Stimulated activated naive CD8-positive, alpha-beta T cell treated with anti-CD3 and anti-CD28 coated beads, Interleukin-15, amount 100 ng/mL, for 72 hours (primary cell): Measurements from ENCODE around the gene TLR5.

Experiments used
- ATAC-seq: fragments of 150-1000 bp; cut with Tn5 transposase; 2 replicates; pipeline ENCODE4 v1.10.0; 2021; ENCODE audit warnings: mild to moderate bottlenecking, moderate library complexity
- DNase-seq, 2 donors: peaks; one replicate each; pipeline ENCODE4 v3.0.0; 2021 to 2022
- H3K27ac Mint-ChIP-seq, 2 donors: one replicate each; pipeline ENCODE4 v1.8.0; 2022; ENCODE audit warnings: mild to moderate bottlenecking in 2 of 2, mixed read lengths in 2 of 2, moderate library complexity in 2 of 2
- H3K27me3 Mint-ChIP-seq: one replicate; pipeline ENCODE4 v1.8.0; 2022; ENCODE audit warnings: mixed read lengths
- H3K4me1 Mint-ChIP-seq: one replicate; pipeline ENCODE4 v1.8.0; 2022; ENCODE audit warnings: mild to moderate bottlenecking, mixed read lengths
- H3K4me3 Mint-ChIP-seq, 2 donors: one replicate each; pipeline ENCODE4 v1.8.0; 2022; ENCODE audit warnings: mild to moderate bottlenecking in 2 of 2, mixed read lengths in 2 of 2, moderate library complexity in 1 of 2
- H3K9me3 Mint-ChIP-seq, 2 donors: one replicate each; pipeline ENCODE4 v1.8.0; 2022; ENCODE audit warnings: mixed read lengths in 2 of 2

TLR5 gene

DNA sequence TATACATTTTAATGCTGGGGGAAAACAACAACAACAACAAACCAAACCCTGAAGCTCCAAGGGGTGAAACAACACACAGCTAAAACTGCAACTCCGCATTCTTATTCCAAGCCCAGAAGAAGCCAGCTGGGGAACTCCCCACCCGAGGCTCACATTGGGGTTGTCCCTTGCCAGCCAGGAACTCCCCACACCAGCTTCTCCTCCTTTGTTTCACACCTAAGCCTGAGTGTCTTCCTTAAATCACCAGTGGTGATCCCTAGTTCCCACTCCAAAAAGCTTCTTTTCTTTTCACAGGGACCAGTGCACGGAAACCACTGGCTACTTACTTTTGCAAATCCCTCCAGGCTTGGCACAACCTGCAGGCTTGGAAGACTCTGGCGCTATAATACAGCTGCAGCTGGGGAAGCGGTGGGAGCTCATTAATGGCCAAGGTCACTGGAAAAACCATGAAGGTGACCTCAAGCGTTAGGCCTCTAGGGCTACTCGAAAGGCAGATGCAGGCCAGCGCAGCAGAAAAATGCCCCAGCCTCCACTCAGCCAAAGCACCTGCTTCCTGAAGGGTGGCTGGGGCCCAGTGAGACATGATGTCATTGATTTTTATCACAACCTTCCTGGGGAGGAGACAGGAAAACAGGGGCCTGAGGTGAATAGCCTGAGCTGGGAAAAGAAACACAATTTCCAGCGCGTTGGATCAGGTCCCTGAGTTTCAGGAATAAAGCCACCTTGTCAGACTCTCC is 40.1 kb downstream of the TLR5 start:
- peaks cover 7 to 32% of the 10 kb centered on the region in 2 donors for H3K9me3 Mint-ChIP-seq
- H3K4me1 Mint-ChIP-seq, result no peaks in the 10 kb centered on the region
- ATAC-seq (no peak), DNase-seq (no peak)
- H3K27me3 Mint-ChIP-seq, result no peaks in the 10 kb centered on the region
- H3K4me3 Mint-ChIP-seq, result no peak overlapping the region
- no peak overlapping the region for H3K27ac Mint-ChIP-seq

DNA sequence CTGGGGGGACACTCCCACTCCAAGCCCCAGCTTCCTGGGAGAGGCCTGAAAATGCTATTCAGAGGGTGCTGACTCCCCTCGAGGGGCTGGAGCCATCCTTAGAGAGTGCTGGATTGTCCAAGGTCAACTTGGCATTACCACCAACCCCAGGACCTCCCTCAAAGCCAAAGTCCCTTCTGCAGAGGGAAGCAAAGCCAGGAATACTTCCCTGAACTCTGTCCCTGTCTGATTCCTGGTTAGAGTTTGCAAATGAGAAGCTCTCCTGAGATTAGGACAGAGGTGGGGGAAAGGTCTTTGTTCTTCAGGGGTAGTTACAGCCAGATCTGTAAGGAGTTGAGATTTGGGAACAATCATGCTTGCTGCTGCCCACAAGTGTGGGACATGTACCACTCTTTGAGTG is 45.3 kb downstream of the TLR5 start:
- Mint-ChIP-seq H3K27me3 (no peaks in the 10 kb centered on the region), H3K27ac (no peak overlapping the region), H3K4me1 (no peaks in the 10 kb centered on the region), H3K4me3 (no peak overlapping the region), H3K9me3 (peaks cover 7 to 32% of the 10 kb centered on the region in 2 donors)
- ATAC-seq (no peak), DNase-seq (no peak)

- ATAC-seq, result no peak
- DNase-seq, result no peak
- Mint-ChIP-seq H3K4me3 (no peak overlapping the region), H3K4me1 (no peaks in the 10 kb centered on the region), H3K9me3 (peaks cover under 1 to 21% of the 10 kb centered on the region in 2 donors), H3K27ac (no peak overlapping the region), H3K27me3 (no peaks in the 10 kb centered on the region)
Measured at GRCh38 chr1:223095870-223096269, 47.2 kb downstream of the TLR5 start.

DNA sequence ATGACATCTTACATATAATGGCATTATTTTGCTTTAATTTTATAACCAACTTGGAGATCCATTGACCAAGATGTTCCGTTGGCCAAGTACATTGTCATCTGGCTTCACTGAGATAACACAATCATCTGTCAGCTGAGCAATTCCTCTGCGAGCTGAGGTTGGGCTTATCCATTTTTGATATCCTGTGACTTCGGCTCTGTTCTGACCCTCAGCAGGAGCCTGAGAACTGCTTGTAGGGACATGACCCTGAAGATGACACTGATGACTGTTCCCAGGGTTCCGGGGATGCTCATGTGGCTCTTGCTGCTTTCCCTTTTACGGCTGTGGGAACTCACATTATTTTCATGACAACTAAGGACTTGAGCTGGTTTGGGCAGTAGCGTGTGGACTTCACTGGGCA is 51.2 kb downstream of the TLR5 start:
- peaks cover 6% of the 10 kb centered on the region for H3K4me1 Mint-ChIP-seq
- H3K9me3 Mint-ChIP-seq, result no peaks in the 10 kb centered on the region
- ATAC-seq (no peak), DNase-seq (no peak)
- no peak overlapping the region for H3K4me3 Mint-ChIP-seq
- H3K27me3 Mint-ChIP-seq, result no peaks in the 10 kb centered on the region
- no peak overlapping the region for H3K27ac Mint-ChIP-seq

DNA sequence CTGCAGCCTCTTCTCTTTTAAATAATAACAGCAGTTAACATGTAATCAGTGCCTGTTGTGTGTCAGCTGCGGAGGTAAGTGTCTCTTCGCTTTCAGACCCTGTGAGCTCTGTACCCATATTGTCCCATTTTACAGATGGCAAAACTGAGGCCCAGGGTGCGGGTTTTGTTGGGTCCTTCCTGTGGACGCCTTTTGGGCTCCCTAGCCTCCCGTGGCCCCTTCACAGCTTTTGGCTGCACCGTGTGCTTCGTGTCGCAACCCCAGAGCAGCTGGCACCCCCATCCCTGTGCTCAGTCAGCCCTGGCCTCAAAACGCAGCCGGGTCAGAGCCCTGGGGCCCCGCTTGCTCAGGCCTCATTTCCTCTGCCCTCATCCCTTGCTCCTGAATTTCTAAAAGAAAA is 53.8 kb downstream of the TLR5 start:
- Mint-ChIP-seq H3K4me1 (peaks cover 8% of the 10 kb centered on the region), H3K9me3 (no peaks in the 10 kb centered on the region), H3K27ac (no peak overlapping the region), H3K4me3 (no peak overlapping the region), H3K27me3 (no peaks in the 10 kb centered on the region)
- ATAC-seq (no peak), DNase-seq (no peak)

DNA sequence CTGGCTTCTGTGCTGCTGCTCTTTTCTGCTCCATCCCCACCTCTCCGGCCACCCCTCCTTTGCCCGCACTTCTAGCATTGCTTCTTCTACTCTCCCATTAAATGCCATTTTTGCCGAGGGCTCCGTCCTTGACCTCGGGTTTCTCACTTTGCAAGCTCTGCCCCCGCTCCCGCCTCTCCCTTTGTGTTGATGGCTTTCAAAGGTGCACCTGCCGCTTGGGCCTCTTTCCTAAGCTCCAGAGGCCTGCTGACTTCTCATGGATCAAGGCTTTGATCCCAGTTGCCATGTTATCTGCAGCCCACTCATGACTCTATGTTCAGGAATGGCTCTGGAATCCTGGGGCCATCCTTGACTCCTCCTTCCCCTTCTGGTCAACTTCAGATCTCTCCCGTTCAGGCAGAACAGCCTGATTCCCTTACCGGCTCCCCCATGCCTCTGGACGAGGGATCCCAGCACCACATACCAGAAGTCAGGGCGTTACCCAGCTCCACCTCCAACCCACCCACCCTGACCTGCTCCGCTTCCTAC is 54.3 kb downstream of the TLR5 start:
- no peaks in the 10 kb centered on the region for H3K27me3 Mint-ChIP-seq
- H3K9me3 Mint-ChIP-seq, result no peaks in the 10 kb centered on the region
- peaks cover 8% of the 10 kb centered on the region for H3K4me1 Mint-ChIP-seq
- H3K4me3 Mint-ChIP-seq, result no peak overlapping the region
- no peak for ATAC-seq
- DNase-seq, result no peak
- no peak overlapping the region for H3K27ac Mint-ChIP-seq

GRCh38 chr1:223087291-223088255 is 55.5 kb downstream of the TLR5 start:
- DNase-seq (no peak), ATAC-seq (no peak)
- no peak overlapping the region for H3K4me3 Mint-ChIP-seq
- no peaks in the 10 kb centered on the region for H3K27me3 Mint-ChIP-seq
- peaks cover 8% of the 10 kb centered on the region for H3K4me1 Mint-ChIP-seq
- no peaks in the 10 kb centered on the region for H3K9me3 Mint-ChIP-seq
- H3K27ac Mint-ChIP-seq, result no peak overlapping the region

DNA sequence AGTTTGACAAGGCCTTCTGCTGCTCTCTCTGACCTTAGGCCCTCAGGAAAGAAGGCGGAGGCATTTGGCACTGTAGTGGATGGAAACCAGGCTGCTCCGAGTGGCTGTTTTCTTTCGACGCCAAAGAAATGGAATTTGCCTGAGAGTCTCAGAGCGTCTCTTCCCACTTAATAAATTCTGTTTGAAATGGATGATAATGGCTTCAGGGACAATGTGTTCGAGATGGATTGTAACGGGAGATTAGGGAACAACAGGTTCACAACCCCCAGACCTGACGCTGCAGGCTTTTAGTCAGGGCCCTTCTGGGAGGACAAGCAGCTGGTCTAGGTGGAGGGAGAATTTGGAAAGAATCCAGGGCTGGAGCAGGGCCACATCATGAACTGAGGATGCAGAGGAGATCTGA is 58.6 kb downstream of the TLR5 start:
- ATAC-seq (no peak), DNase-seq (no peak)
- H3K4me1 Mint-ChIP-seq, result peaks cover 11% of the 10 kb centered on the region
- no peaks in the 10 kb centered on the region for H3K9me3 Mint-ChIP-seq
- no peak overlapping the region for H3K27ac Mint-ChIP-seq
- H3K27me3 Mint-ChIP-seq, result no peaks in the 10 kb centered on the region
- H3K4me3 Mint-ChIP-seq, result no peak overlapping the region

DNA sequence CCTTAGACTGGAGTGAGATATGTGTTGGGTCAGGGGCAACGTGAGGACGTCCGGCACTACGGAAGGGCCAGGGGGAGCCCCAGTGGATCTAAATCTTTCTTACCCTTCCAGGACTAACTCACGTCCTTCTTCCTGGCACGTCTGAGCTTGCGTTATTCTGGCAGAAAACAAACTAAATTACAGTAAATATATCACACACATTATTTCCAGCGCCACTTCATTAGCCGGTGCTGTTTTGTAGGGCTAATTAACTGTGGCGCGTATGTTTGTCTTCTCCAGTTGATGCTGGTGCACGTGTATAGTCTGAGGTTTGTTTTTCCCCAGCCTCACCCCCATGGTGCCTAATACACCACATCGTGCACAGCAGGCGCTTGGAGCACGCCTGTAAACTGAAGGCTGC is 59.2 kb downstream of the TLR5 start:
- H3K4me1 Mint-ChIP-seq, result peaks cover 11% of the 10 kb centered on the region
- no peak overlapping the region for H3K4me3 Mint-ChIP-seq

DNA sequence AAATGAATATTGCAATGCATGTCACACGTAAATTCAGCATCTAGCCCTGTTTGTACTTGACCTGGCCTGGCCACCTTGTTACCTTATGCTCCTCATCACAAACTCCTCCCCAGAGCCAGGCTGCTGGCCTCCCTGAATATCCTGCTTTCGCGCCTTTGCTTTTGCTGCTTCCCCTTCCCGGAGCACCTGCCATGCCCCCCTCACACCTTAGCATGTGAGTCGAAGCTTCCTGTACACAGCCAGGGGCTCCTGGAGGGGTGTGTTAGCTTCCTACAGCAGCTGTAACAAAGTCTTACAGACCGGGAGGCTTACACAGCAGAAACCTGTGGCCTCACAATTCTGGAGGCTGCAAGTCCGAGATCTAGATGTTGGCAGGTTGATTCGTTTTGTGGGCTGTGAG is 60.1 kb downstream of the TLR5 start:
- Mint-ChIP-seq H3K27ac (no peak overlapping the region), H3K27me3 (no peaks in the 10 kb centered on the region), H3K4me3 (no peak overlapping the region), H3K9me3 (no peaks in the 10 kb centered on the region), H3K4me1 (peaks cover 11% of the 10 kb centered on the region)
- ATAC-seq (no peak), DNase-seq (no peak)

More for the DNA sequence above, 59.2 kb downstream of the TLR5 start:
- Mint-ChIP-seq H3K9me3 (no peaks in the 10 kb centered on the region), H3K27ac (no peak overlapping the region), H3K27me3 (no peaks in the 10 kb centered on the region)
- DNase-seq, result no peak
- no peak for ATAC-seq

DNA sequence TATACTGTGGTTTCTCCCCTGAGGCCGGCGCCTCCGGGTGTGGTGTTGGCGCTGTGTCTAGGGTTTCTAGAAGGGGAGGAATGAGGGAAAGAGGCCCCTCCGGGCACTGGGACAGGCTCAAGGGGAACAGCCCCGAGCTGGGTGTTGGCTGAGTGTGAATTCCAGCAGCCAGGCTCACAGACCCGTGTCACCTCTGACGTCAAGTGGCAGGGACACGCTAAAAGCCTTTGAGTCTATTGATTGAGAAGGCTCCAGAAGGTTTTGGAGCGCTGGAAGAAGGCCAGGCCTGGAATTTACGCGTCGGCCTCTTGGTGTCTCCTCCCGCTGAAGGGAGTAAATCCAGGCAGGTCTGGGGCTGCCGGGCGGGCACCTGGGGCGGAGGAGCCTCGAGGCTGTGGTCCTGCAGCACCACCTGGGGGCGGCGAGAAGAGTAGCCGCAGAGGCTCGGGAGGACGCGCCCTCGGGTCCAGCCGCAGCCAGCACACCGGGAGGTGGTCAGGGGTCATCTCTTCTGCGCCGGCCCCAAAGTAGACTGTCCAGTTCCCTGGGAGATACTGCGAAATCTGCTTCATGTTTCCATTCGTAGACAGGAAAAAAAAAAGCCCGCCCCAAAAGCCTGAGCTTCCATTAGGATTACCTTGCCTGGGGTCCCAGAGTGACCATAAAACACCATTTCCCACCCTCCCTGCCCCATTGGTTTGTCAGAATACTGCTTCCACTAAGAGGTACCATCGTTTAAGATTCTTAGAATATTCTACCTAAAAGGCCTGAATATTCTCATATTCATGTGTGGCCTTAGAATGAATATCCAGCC is 61.7 kb downstream of the TLR5 start:
- peak; percentile 80 to 81 for DNase-seq
- H3K27ac Mint-ChIP-seq, result peak overlapping the region; percentile 17 to 88
- H3K27me3 Mint-ChIP-seq, result peaks cover 8% of the 10 kb centered on the region
- peak overlapping the region; percentile 69 to 81 for H3K4me3 Mint-ChIP-seq
- ATAC-seq, result peak; percentile 91
- no peaks in the 10 kb centered on the region for H3K9me3 Mint-ChIP-seq
- peaks cover 4% of the 10 kb centered on the region for H3K4me1 Mint-ChIP-seq

- no peaks in the 10 kb centered on the region for H3K9me3 Mint-ChIP-seq
- H3K27ac Mint-ChIP-seq, result no peak overlapping the region
- peaks cover 8% of the 10 kb centered on the region for H3K27me3 Mint-ChIP-seq
- H3K4me1 Mint-ChIP-seq, result peaks cover 4% of the 10 kb centered on the region
- H3K4me3 Mint-ChIP-seq, result no peak overlapping the region
- no peak for DNase-seq
- no peak for ATAC-seq
Measured at GRCh38 chr1:223079498-223079897, 63.5 kb downstream of the TLR5 start.

DNA sequence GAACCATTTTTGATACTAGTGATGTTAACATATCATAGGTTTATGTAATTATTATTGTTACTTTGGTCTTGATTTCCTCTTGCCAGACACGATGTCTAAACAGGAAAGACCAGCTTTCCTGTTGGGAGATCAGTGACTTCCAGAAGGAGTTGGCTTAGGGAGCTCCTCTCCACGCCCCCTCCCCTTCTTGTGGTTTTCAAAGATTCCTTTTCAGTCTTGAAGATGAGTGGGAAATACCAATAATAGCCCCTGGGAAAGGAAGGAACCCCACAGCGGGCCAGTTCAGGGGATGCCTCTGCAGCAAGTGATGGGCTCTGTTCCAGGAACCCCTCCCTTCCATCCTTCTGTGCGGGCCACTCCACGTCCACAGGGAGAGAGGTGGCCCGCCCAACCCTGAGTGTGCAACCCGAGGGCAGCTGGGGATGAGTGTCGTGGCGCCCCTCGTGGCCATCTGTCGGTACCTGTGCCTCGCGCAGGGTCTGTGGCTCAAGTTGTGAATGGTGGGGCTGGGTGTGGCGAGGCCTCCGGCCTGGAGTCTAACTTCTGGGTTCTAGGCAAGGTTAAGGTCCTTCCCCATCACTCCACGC is 65.7 kb downstream of the TLR5 start:
- Mint-ChIP-seq H3K9me3 (no peaks in the 10 kb centered on the region), H3K27me3 (peaks cover 8% of the 10 kb centered on the region)
- DNase-seq, result no peak

GRCh38 chr1:223076362-223076761 is 66.7 kb downstream of the TLR5 start:
- H3K9me3 Mint-ChIP-seq, result no peaks in the 10 kb centered on the region
- no peak overlapping the region for H3K4me3 Mint-ChIP-seq
- H3K27me3 Mint-ChIP-seq, result peaks cover 8% of the 10 kb centered on the region
- no peak for ATAC-seq
- peaks cover 4% of the 10 kb centered on the region for H3K4me1 Mint-ChIP-seq
- no peak for DNase-seq
- H3K27ac Mint-ChIP-seq, result no peak overlapping the region

More for the DNA sequence above, 65.7 kb downstream of the TLR5 start:
- Mint-ChIP-seq H3K4me3 (no peak overlapping the region), H3K4me1 (peaks cover 4% of the 10 kb centered on the region), H3K27ac (no peak overlapping the region)
- no peak for ATAC-seq

DNA sequence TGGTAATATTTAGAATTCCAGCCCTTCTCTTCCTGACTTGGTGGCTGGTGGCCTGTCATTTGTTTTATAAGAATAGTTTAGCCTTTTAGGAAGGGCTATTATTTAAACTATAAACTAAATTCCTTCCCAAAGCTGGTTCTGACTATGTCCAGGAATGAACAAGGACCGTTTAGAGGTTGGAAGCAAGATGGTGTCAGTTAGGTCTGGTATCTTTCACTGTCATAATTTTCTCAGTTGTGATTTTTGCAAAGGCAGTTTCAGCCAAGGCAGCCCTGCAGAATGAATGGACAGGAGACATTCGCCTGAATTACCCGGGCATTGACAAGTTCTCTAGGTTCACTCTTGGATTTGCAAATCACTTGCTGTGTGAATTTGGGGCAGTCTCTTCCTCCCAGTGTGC is 67.2 kb downstream of the TLR5 start:
- Mint-ChIP-seq H3K27me3 (peaks cover 8% of the 10 kb centered on the region), H3K9me3 (no peaks in the 10 kb centered on the region), H3K4me1 (no peaks in the 10 kb centered on the region), H3K4me3 (no peak overlapping the region), H3K27ac (no peak overlapping the region)
- no peak for ATAC-seq
- DNase-seq, result no peak
